A549 (cell line): ENCODE results near the gene ZNF90. TPM values are rescaled to one million over a fixed set of nuclear protein-coding genes. Genes with fewer than 3 reads are reported as not detected.

ENCODE experiments used
- ATAC-seq, 2 experiments: fragments of 200-7000 bp in 1 of 2; fragments of >200 bp in 1 of 2; cut with Nextera tagmentation in 1 of 2; cut with Tn5 transposase in 1 of 2; 3 replicates each; pipeline versions ENCODE4 v1.8.0 to v1.9.1; 2018 to 2020; ENCODE audit warnings: mild to moderate bottlenecking in 1 of 2, moderate library complexity in 1 of 2
- CTCF ChIA-PET: fragments of 300-600 bp; sonication (Branson Sonifier 250); formaldehyde crosslinking; extraction: SDS; loops from one replicate; lab custom pipeline; 2021; ENCODE audit warnings: antibody characterized with exemption, inconsistent platforms; lab: Yijun Ruan, JAX
- POLR2A ChIA-PET: fragments of 350-600 bp; formaldehyde crosslinking; extraction: SDS; loops from one replicate; lab custom pipeline; 2021; ENCODE audit warnings: antibody characterized with exemption, inconsistent platforms; lab: Yijun Ruan, JAX
- DNase-seq, 2 experiments: peaks; one replicate each; pipeline versions ENCODE4 v3.0.0 to v3.0.0-alpha.2; 2011 to 2016; ENCODE audit warnings: low read depth in 1 of 2, low spot score in 1 of 2
- FAIRE-seq: peaks from 2 replicates; lab custom pipeline; 2011; peaks lifted over from hg19 to GRCh38; lab: Jason Lieb, UNC
- H3K27ac ChIP-seq, 2 experiments: fragments of >200 bp; sonication (Bioruptor Twin); formaldehyde crosslinking; 3 replicates each; pipeline ENCODE4 v1.5.1; 2016 to 2017
- H3K4me1 ChIP-seq: fragments of >200 bp; sonication (Bioruptor Twin); formaldehyde crosslinking; 3 replicates; pipeline ENCODE4 v1.6.1; 2016
- H3K4me2 ChIP-seq: fragments of >200 bp; sonication (Bioruptor Twin); formaldehyde crosslinking; 3 replicates; pipeline ENCODE4 v1.6.1; 2016
- H3K4me3 ChIP-seq: fragments of >200 bp; sonication (Bioruptor Twin); formaldehyde crosslinking; 3 replicates; pipeline ENCODE4 v1.5.1; 2016
- H3K9me3 ChIP-seq: fragments of >200 bp; sonication (Bioruptor Twin); formaldehyde crosslinking; 3 replicates; pipeline ENCODE4 v1.6.1; 2016
- ATOH8 ChIP-seq: fragments of 250-450 bp; sonication (Bioruptor Pico); IDR thresholded peaks from 2 replicates; pipeline ENCODE4 v1.5.0; 2020; ENCODE audit warnings: low read depth, mild to moderate bottlenecking, moderate library complexity
- BCL3 ChIP-seq: fragments of >200 bp; sonication (Bioruptor Twin); formaldehyde crosslinking; IDR thresholded peaks from 3 replicates; pipeline ENCODE4 v1.6.1; 2016
- BHLHE40 ChIP-seq: IDR thresholded peaks from 2 replicates; pipeline ENCODE4 v1.6.1; 2012; ENCODE audit warnings: low read depth, low read length, inconsistent platforms
- CBX2 ChIP-seq: fragments of 200-600 bp; sonication (generic); IDR thresholded peaks from 2 replicates; pipeline ENCODE4 v1.6.1; 2016; ENCODE audit warnings: low read depth, mild to moderate bottlenecking, borderline replicate concordance
- CEBPB ChIP-seq, 2 experiments: fragments of >200 bp in 1 of 2; sonication (Bioruptor Twin) in 1 of 2; formaldehyde crosslinking in 1 of 2; IDR thresholded peaks; 2 replicates each; pipeline ENCODE4 v1.6.1; 2012 to 2016
- CTCF ChIP-seq: fragments of >200 bp; sonication (Bioruptor Twin); formaldehyde crosslinking; IDR thresholded peaks from 3 replicates; pipeline ENCODE4 v1.5.1; 2016
- E2F6 ChIP-seq: IDR thresholded peaks from 2 replicates; pipeline ENCODE4 v1.6.1; 2012; ENCODE audit warnings: low read depth, borderline replicate concordance
- EHMT2 ChIP-seq: fragments of 200-600 bp; sonication (generic); IDR thresholded peaks from 2 replicates; pipeline ENCODE4 v1.6.1; 2016; ENCODE audit warnings: antibody characterized with exemption, low read depth, mild to moderate bottlenecking, moderate library complexity
- ESRRA ChIP-seq: fragments of 150-350 bp; IDR thresholded peaks from 2 replicates; pipeline ENCODE4 v1.6.1; 2014; ENCODE audit warnings: mild to moderate bottlenecking, low read length, borderline replicate concordance
- FOSB ChIP-seq: fragments of 250-450 bp; sonication (Bioruptor Pico); IDR thresholded peaks from 2 replicates; pipeline ENCODE4 v1.5.0; 2020; ENCODE audit warnings: mild to moderate bottlenecking, moderate library complexity
- FOXS1 ChIP-seq: fragments of 250-450 bp; sonication (Bioruptor Pico); IDR thresholded peaks from 2 replicates; pipeline ENCODE4 v1.5.0; 2020; ENCODE audit warnings: mild to moderate bottlenecking, moderate library complexity
- HES2 ChIP-seq: fragments of >200 bp; sonication (Bioruptor Twin); formaldehyde crosslinking; IDR thresholded peaks from 2 replicates; pipeline ENCODE4 v1.6.1; 2016
- HEYL ChIP-seq: fragments of 250-450 bp; sonication (Bioruptor Pico); IDR thresholded peaks from 2 replicates; pipeline ENCODE4 v1.8.0; 2021; ENCODE audit warnings: mild to moderate bottlenecking, moderate library complexity
- JUN ChIP-seq, 2 experiments: fragments of >200 bp; sonication (Bioruptor Twin); formaldehyde crosslinking; IDR thresholded peaks; 2 replicates in 1 of 2; 3 replicates in 1 of 2; pipeline ENCODE4 v1.6.1; 2016 to 2017
- JUNB ChIP-seq: fragments of >200 bp; sonication (Bioruptor Twin); formaldehyde crosslinking; IDR thresholded peaks from 2 replicates; pipeline ENCODE4 v1.6.1; 2016
- KDM1A ChIP-seq: fragments of 200-600 bp; sonication (generic); IDR thresholded peaks from 2 replicates; pipeline ENCODE4 v1.6.1; 2016; ENCODE audit warnings: low read depth, mild to moderate bottlenecking
- KDM5A ChIP-seq: fragments of 200-600 bp; sonication (generic); IDR thresholded peaks from 2 replicates; pipeline ENCODE4 v1.6.1; 2016; ENCODE audit warnings: antibody characterized with exemption, mild to moderate bottlenecking
- MAFK ChIP-seq: fragments of 450-650 bp; IDR thresholded peaks from 2 replicates; pipeline ENCODE4 v1.6.1; 2014; ENCODE audit not compliant: partially characterized antibody
- NPAS2 ChIP-seq: fragments of 250-450 bp; sonication (Bioruptor Pico); IDR thresholded peaks from 2 replicates; pipeline ENCODE4 v1.8.0; 2022; ENCODE audit warnings: mild to moderate bottlenecking, moderate library complexity, borderline replicate concordance
- PHF8 ChIP-seq: fragments of 200-600 bp; sonication (generic); IDR thresholded peaks from 2 replicates; pipeline ENCODE4 v1.6.1; 2016; ENCODE audit warnings: low read depth, mild to moderate bottlenecking, antibody characterized with exemption, moderate library complexity, borderline replicate concordance
- RAD21 ChIP-seq, 2 experiments: fragments of >200 bp in 1 of 2; sonication (Bioruptor Twin) in 1 of 2; formaldehyde crosslinking in 1 of 2; IDR thresholded peaks in 1 of 2; conservative IDR thresholded peaks in 1 of 2; 2 replicates in 1 of 2; 3 replicates in 1 of 2; pipeline ENCODE4 v1.6.1; 2012 to 2018; ENCODE audit warnings: inconsistent platforms in 1 of 2
- RARB ChIP-seq: fragments of 250-450 bp; sonication (Bioruptor Pico); IDR thresholded peaks from 2 replicates; pipeline ENCODE4 v1.8.0; 2021; ENCODE audit warnings: mild to moderate bottlenecking, moderate library complexity
- REST ChIP-seq: fragments of 200-600 bp; sonication (generic); IDR thresholded peaks from 2 replicates; pipeline ENCODE4 v1.6.1; 2016; ENCODE audit warnings: antibody characterized with exemption, mild to moderate bottlenecking, moderate library complexity
- RNF2 ChIP-seq: fragments of 200-600 bp; sonication (generic); IDR thresholded peaks from 2 replicates; pipeline ENCODE4 v1.6.1; 2016; ENCODE audit warnings: low read depth, mild to moderate bottlenecking, antibody characterized with exemption, moderate library complexity, borderline replicate concordance
- SREBF2 ChIP-seq: fragments of 450-650 bp; IDR thresholded peaks from 2 replicates; pipeline ENCODE4 v1.6.1; 2014; ENCODE audit warnings: mild to moderate bottlenecking, moderate library complexity
- TFCP2L1 ChIP-seq: fragments of 250-450 bp; sonication (Bioruptor Pico); IDR thresholded peaks from 2 replicates; pipeline ENCODE4 v1.5.0; 2021; ENCODE audit warnings: mild to moderate bottlenecking
- ZC3H11A ChIP-seq: fragments of 450-650 bp; IDR thresholded peaks from 2 replicates; pipeline ENCODE4 v1.6.1; 2014; ENCODE audit warnings: antibody characterized with exemption, mild to moderate bottlenecking
- ZFP36 ChIP-seq: fragments of 450-650 bp; IDR thresholded peaks from 2 replicates; pipeline ENCODE4 v1.6.1; 2014; ENCODE audit warnings: borderline replicate concordance; ENCODE audit not compliant: partially characterized antibody
- ZSCAN20 ChIP-seq: fragments of 250-450 bp; sonication (Bioruptor Pico); IDR thresholded peaks from 2 replicates; pipeline ENCODE4 v1.8.0; 2022; ENCODE audit warnings: mild to moderate bottlenecking, moderate library complexity
- WGBS: methylation state at CpG from one replicate; pipeline ENCODE4 v1.1.6; 2017; ENCODE audit errors: missing lambda C conversion rate; 5-methylcytosine and 5-hydroxymethylcytosine counted together
- polyA plus RNA-seq, 4 experiments: library from polyadenylated mRNA; depleted of rRNA in 3 of 4; stranded (reverse); fragments of >200 nt; fragmentation: RNase III in 1 of 4; extraction: RNeasy Plus Mini Kit Qiagen cat#74134 plus additional on column Dnase treatment in 1 of 4; gene quantifications; 2 replicates in 3 of 4; 3 replicates in 1 of 4; pipeline ENCODE4 v1.2.3, GENCODE V29; 2011 to 2017

Gene ZNF90
- polyA plus RNA-seq, 2 of the 4 experiments (the other 2 are of a cell fraction) = not detected

GRCh38 chr19:20154636-20155035 lies 76.8 kb downstream of the ZNF90 start:
- WGBS = 14% methylated on average over 4 of the region's 4 CpGs
- Histone ChIP-seq H3K4me1 (no peaks in the 10 kb centered on the region), H3K4me3 (no peak overlapping the region), H3K4me2 (no peak overlapping the region), H3K9me3 (no peaks in the 10 kb centered on the region), H3K27ac (no peak overlapping the region)
- ChIA-PET POLR2A (no interaction called here), CTCF (no interaction called here)
- FAIRE-seq = no peak
- DNase-seq = no peak
- ATAC-seq = no peak
- TF ChIP-seq NPAS2 = no peak
- no peak for TF ChIP-seq RNF2
- no peak for TF ChIP-seq FOXS1 (CRISPR knock-in tag)
- TF ChIP-seq BCL3 = no peak
- TF ChIP-seq ZC3H11A = no peak
- no peak for TF ChIP-seq ZSCAN20
- no peak for TF ChIP-seq JUN (IDR thresholded peaks at IDR 0.05)
- no peak for TF ChIP-seq EHMT2
- TF ChIP-seq BHLHE40 = no peak
- no peak for TF ChIP-seq TFCP2L1 (CRISPR knock-in tag)
- no peak for TF ChIP-seq FOSB
- TF ChIP-seq ESRRA = no peak
- TF ChIP-seq KDM5A = no peak
- no peak for TF ChIP-seq SREBF2
- no peak for TF ChIP-seq ATOH8
- no peak for TF ChIP-seq MAFK
- no peak for TF ChIP-seq HEYL
- no peak for TF ChIP-seq E2F6
- TF ChIP-seq ZFP36 = no peak

- WGBS = 0% methylated on average over 3 of the region's 3 CpGs
- H3K9me3 ChIP-seq = no peaks in the 10 kb centered on the region
- FAIRE-seq (no peak), ATAC-seq (no peak), DNase-seq (no peak)
- H3K4me3 ChIP-seq = no peak overlapping the region
- TF ChIP-seq KDM5A (no peak), RAD21 (conservative IDR thresholded peaks at IDR 0.05 in 1 of 2, IDR thresholded peaks at IDR 0.05 in 1 of 2) (no peak), CTCF (no peak), HEYL (no peak), HES2 (no peak), BHLHE40 (no peak), JUNB (no peak), REST (no peak), KDM1A (no peak), CEBPB (IDR thresholded peaks at IDR 0.05) (no peak), CBX2 (no peak), PHF8 (no peak), RARB (no peak), TFCP2L1 (CRISPR knock-in tag) (no peak)
- no peaks in the 10 kb centered on the region for H3K4me1 ChIP-seq
- CTCF ChIA-PET = no interaction called here
- POLR2A ChIA-PET = no interaction called here
- no peak overlapping the region for H3K27ac ChIP-seq
- H3K4me2 ChIP-seq = no peak overlapping the region
These were observed 85.0 kb downstream of the ZNF90 start for GRCh38 chr19:20162821-20163220.
